ENCODE data around the gene GPR135. TPM values are rescaled to one million over a fixed set of nuclear protein-coding genes. Genes with fewer than 3 reads are reported as not detected.

Gene GPR135
- total and polyA plus RNA-seq, 2 of the 13 experiments (the other 11 are each of a cell fraction or from before 2014, with no cell fraction given) = 0.46 to 1.3 TPM

DNA sequence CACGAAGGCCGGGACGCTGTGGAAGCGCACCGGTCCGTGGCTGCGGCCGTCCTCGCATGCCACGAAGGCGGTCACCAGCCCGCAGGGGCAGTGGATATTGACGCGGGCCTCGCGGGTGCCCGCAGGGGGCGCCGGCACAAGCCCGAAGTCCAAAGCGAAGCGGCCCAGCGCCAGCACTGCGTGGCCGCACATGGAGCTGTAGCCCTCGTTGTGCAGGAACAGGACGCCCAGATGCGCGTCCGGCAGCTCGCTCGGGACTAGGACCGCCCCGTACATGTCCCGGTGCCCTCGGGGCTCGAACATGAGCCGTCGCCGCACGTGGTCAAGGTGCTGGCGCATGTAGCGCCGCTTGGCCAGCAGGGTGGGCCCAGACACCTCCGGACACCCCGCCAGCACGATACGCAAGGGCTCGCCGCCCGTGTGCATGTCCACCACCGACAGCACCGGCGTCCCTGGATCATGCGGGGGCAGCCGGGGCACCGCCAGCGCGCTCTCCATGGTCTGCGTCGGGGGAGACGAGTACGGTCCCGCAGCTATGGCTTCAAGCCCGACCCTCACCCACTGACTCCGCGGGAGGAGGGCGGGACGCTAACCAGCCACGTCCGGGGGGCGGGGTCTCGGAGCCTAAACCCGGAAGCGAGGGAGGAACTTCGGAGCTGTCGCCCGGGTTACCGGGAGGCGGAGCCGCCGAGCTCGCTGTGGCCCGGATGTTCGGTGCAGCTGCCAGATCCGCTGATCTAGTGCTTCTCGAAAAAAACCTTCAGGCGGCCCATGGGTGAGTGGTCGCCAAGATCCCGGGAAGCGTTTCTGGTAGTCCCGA is 18.8 kb upstream of the GPR135 start, which contains the start of the genes JKAMP and L3HYPDH (continued):
- TF ChIP-seq, protein P1, sequence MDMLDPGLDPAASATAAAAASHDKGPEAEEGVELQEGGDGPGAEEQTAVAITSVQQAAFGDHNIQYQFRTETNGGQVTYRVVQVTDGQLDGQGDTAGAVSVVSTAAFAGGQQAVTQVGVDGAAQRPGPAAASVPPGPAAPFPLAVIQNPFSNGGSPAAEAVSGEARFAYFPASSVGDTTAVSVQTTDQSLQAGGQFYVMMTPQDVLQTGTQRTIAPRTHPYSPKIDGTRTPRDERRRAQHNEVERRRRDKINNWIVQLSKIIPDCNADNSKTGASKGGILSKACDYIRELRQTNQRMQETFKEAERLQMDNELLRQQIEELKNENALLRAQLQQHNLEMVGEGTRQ (IDR thresholded peaks at IDR 0.05; ENCODE audit: low read depth, low read length) = peak; percentile 42; the same call in 1 of the 2 replicates
- TF ChIP-seq, protein P1 (CRISPR knock-in tag; IDR thresholded peaks at IDR 0.05; ENCODE audit: borderline replicate concordance) = peak; percentile 65
- TF ChIP-seq FOSL1 (CRISPR knock-in tag; IDR thresholded peaks at IDR 0.05; ENCODE audit: borderline replicate concordance) (peak; percentile 59; the same call in 1 of the 2 replicates), THAP11 (CRISPR knock-in tag; IDR thresholded peaks at IDR 0.05) (peak; percentile 81), ZNF792 (CRISPR knock-in tag; IDR thresholded peaks at IDR 0.05) (peak; percentile 84), HOXD1 (CRISPR knock-in tag; IDR thresholded peaks at IDR 0.05) (peak; percentile 90; the same call in 1 of the 2 replicates), SAP130 (CRISPR knock-in tag; IDR thresholded peaks at IDR 0.05; ENCODE audit: low read depth) (peak; percentile 82), PHF20 (CRISPR knock-in tag; IDR thresholded peaks at IDR 0.05) (peak; percentile 69; the same call in 1 of the 2 replicates), SOX6 (IDR thresholded peaks at IDR 0.05) (no peak), SOX6 (CRISPR knock-in tag; IDR thresholded peaks at IDR 0.05) (peak; percentile 71), POLR2G (IDR thresholded peaks at IDR 0.05; ENCODE audit: low read depth, low read length) (peak; percentile 89), PHB2 (IDR thresholded peaks at IDR 0.05; ENCODE audit: partially characterized antibody) (no peak), ZNF264 (CRISPR knock-in tag; IDR thresholded peaks at IDR 0.05) (peak; percentile 90), GFI1 (CRISPR knock-in tag; IDR thresholded peaks at IDR 0.05; ENCODE audit: borderline replicate concordance) (peak; percentile 75; the same call in 1 of the 2 replicates), ZNF235 (CRISPR knock-in tag; IDR thresholded peaks at IDR 0.05; ENCODE audit: borderline replicate concordance) (peak; percentile 88; the same call in 1 of the 2 replicates), ZNF432 (CRISPR knock-in tag; IDR thresholded peaks at IDR 0.05; ENCODE audit: borderline replicate concordance) (no peak), ZEB1 (IDR thresholded peaks at IDR 0.05; ENCODE audit: insufficient replicate concordance, low read depth) (no peak)
- TF ChIP-seq, protein P2, sequence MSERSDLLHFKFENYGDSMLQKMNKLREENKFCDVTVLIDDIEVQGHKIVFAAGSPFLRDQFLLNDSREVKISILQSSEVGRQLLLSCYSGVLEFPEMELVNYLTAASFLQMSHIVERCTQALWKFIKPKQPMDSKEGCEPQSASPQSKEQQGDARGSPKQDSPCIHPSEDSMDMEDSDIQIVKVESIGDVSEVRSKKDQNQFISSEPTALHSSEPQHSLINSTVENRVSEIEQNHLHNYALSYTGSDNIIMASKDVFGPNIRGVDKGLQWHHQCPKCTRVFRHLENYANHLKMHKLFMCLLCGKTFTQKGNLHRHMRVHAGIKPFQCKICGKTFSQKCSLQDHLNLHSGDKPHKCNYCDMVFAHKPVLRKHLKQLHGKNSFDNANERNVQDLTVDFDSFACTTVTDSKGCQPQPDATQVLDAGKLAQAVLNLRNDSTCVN (CRISPR knock-in tag; IDR thresholded peaks at IDR 0.05; ENCODE audit: borderline replicate concordance) = peak; percentile 78
- TF ChIP-seq, protein P3, sequence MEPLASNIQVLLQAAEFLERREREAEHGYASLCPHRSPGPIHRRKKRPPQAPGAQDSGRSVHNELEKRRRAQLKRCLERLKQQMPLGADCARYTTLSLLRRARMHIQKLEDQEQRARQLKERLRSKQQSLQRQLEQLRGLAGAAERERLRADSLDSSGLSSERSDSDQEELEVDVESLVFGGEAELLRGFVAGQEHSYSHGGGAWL (CRISPR knock-in tag; IDR thresholded peaks at IDR 0.05) = peak; percentile 98
- TF ChIP-seq, protein P4, sequence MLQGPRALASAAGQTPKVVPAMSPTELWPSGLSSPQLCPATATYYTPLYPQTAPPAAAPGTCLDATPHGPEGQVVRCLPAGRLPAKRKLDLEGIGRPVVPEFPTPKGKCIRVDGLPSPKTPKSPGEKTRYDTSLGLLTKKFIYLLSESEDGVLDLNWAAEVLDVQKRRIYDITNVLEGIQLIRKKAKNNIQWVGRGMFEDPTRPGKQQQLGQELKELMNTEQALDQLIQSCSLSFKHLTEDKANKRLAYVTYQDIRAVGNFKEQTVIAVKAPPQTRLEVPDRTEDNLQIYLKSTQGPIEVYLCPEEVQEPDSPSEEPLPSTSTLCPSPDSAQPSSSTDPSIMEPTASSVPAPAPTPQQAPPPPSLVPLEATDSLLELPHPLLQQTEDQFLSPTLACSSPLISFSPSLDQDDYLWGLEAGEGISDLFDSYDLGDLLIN (CRISPR knock-in tag; IDR thresholded peaks at IDR 0.05; ENCODE audit: borderline replicate concordance) = peak; percentile 81; the same call in 1 of the 2 replicates
- TF ChIP-seq, protein P5, sequence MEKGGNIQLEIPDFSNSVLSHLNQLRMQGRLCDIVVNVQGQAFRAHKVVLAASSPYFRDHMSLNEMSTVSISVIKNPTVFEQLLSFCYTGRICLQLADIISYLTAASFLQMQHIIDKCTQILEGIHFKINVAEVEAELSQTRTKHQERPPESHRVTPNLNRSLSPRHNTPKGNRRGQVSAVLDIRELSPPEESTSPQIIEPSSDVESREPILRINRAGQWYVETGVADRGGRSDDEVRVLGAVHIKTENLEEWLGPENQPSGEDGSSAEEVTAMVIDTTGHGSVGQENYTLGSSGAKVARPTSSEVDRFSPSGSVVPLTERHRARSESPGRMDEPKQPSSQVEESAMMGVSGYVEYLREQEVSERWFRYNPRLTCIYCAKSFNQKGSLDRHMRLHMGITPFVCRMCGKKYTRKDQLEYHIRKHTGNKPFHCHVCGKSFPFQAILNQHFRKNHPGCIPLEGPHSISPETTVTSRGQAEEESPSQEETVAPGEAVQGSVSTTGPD (CRISPR knock-in tag; IDR thresholded peaks at IDR 0.05) = no peak

All from HepG2 (cell line).